Urothelium cell line (cell line): ENCODE results near the gene GNAT1.

Experiments
- DNase-seq: peaks from one replicate; pipeline ENCODE4 v3.0.0; 2011; ENCODE audit warnings: low spot score, mixed read lengths
- FAIRE-seq: peaks from 2 replicates; lab custom pipeline; 2011; peaks lifted over from hg19 to GRCh38; lab: Jason Lieb, UNC

GNAT1 gene

GRCh38 chr3:50174947-50175524, 16.4 kb upstream of the GNAT1 start:
- DNase-seq (no peak), FAIRE-seq (no peak)

GRCh38 chr3:50177346-50177745, 14.1 kb upstream of the GNAT1 start:
- DNase-seq: no peak
- no peak for FAIRE-seq

GRCh38 chr3:50179710-50180109, 11.7 kb upstream of the GNAT1 start:
- FAIRE-seq: no peak

GRCh38 chr3:50181985-50182384, 9.4 kb upstream of the GNAT1 start:
- FAIRE-seq (no peak), DNase-seq (no peak)

More at GRCh38 chr3:50179710-50180109, 11.7 kb upstream of the GNAT1 start:
- no peak for DNase-seq

DNA sequence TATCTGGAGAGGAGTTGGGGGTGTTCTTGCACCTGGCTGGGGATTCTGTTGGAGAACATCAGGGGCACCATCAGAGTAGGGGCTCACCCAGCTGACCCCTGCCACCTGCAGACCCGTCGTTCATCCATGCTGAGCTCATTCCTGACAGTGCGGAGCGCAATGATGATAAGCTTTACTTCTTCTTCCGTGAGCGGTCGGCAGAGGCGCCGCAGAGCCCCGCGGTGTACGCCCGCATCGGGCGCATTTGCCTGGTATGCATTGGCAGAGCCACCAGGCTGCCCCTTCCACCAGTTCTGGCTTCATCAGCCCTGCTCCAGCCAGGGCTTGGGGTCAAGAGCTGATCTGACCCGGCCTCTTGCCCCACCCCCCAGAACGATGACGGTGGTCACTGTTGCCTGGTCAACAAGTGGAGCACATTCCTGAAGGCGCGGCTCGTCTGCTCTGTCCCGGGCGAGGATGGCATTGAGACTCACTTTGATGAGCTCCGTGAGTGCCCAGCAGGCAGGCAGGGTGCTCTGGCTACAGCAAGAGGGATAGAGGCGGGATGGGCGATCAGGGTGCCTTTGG, 8.8 kb upstream of the GNAT1 start:
- DNase-seq (no peak), FAIRE-seq (no peak)

DNA sequence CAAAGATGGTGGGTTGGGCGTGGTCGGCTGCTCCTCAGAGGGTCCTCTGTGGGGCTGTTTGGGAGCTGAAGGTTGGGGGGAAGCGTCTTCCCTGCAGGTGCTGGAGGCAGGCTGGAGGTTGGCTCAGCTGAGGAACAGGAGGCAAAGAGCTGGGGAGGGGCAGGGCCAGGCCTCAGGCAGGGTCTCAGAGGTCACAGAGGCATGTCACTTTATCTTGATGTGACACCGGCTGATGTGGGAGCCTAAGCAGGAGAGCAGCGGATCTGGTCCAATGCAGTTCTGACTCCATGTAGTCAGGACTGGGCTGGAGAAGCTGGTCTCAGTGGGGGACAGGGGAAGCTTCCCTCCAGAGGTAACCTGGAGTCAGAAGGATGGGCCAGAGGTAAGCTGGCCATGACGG, 7.7 kb upstream of the GNAT1 start:
- DNase-seq: no peak
- no peak for FAIRE-seq

GRCh38 chr3:50184242-50184978, 7.0 kb upstream of the GNAT1 start:
- FAIRE-seq (no peak), DNase-seq (no peak)

DNA sequence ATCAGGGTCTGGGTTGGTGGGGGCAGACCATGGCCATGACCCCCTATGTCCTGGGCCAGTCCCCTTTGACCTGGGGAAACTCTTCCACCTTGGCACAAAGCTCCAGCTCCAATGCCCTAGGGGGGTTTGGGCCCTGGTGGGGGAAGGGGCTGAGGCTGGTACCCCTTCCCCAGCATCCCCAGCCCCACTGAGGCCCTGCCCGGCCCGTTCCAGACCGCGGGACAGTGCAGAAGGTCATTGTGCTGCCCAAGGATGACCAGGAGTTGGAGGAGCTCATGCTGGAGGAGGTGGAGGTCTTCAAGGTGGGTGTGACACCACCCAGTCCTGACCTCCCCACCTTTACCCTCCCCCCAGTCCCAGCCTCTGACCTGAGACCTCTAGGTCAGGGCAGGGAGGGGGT, 6.2 kb upstream of the GNAT1 start:
- DNase-seq (no peak), FAIRE-seq (no peak)

GRCh38 chr3:50186096-50186495, 5.3 kb upstream of the GNAT1 start:
- FAIRE-seq: no peak
- DNase-seq: no peak

GRCh38 chr3:50187750-50188149, 3.7 kb upstream of the GNAT1 start:
- FAIRE-seq: no peak
- DNase-seq: no peak

DNA sequence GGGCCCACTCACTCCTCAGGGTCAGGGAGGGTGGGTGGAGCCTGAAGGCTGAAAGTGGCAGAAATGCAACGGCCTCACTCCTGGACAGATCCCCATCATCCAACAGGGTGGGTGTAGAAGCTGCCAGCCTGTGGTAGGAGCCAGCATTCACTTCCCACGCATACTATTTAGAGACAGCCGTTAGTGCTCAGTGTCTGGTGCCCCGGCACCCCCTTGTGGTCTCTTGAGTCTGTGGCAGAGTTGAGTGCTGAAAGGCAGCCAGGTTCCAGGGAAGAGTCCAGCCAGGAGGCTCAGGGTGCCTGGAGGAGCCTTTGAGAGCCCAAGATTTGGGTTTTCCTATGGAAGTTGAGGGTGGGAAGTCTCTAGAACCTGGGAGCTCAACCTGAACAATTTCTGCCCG, 2.1 kb upstream of the GNAT1 start:
- FAIRE-seq (no peak), DNase-seq (peak; percentile 73)

DNA sequence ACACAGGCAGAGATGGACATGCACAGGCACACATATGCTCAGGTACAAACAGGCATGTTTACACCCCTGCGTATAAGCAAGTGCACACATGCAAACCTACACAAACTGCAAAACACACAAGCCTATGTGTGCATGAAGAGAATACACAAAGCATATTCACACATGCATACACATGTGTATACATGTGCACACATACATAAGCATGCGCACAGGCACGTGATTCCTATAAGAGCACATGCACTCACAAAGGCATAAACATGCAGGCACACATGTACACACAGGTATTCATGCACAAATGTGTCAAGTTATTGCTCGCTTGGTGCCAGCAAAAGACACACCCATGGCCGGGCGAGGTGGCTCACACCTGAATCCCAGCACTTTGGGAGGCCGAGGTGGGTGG, 1.4 kb upstream of the GNAT1 start:
- DNase-seq (no peak), FAIRE-seq (peak; percentile 88)

DNA sequence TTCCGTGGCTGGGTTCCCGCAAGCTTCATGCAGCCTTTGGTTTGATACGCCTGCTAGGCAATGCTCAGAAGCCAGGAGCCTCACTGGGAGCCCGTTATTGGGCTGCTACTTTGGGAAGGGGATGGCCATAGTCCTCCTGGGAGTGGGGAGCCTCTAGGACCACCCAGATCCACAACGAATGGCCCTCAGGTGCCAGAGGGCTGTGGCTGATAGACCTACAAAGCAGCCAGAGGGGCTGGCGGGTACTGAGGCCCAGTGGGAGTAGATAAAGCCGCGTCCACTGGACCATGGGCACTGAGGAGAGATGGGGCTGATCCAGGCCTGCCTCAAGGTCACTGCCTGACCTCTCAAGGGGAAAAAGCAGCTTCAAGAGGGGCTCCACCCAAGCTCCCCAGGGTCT, 714 bp downstream of the GNAT1 start:
- no peak for FAIRE-seq
- no peak for DNase-seq

- FAIRE-seq (no peak), DNase-seq (peak; percentile 75)
These were observed 1.3 kb downstream of the GNAT1 start for GRCh38 chr3:50192689-50193141.

- FAIRE-seq (no peak), DNase-seq (no peak)
These were observed 1.9 kb downstream of the GNAT1 start for GRCh38 chr3:50193286-50193685.

- no peak for DNase-seq
- FAIRE-seq: no peak
These were observed 2.3 kb downstream of the GNAT1 start for GRCh38 chr3:50193746-50194127.

GRCh38 chr3:50194128-50194902, 2.9 kb downstream of the GNAT1 start:
- FAIRE-seq: no peak
- peak; percentile 65 for DNase-seq

DNA sequence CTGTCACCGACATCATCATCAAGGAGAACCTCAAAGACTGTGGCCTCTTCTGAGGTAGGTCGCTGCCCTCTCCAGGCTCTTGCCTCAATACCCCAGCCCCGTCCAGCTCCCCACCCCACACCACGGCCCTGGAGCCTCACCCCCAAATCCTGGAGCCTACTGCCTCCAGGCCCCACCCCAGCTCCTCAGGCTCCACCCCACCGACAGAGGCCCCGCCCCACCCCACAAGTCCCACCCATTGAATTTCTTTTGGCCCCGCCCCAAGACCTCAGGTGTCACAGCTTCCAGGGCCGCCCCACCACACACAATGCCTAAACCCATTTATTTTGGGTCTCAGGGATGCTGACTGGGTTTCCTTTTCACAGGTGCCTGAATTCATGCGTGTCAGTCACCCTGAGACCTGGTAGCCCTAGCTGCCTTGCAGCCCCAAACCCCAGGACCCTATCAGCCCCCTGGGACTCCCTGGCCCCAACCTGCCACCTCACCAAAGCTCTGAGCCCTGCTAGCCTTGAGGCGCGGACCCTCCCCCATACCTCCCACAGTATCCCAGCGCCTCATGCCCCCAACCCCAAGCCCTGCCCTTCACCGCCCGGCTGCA, 3.6 kb downstream of the GNAT1 start:
- peak; percentile 50 for DNase-seq
- FAIRE-seq: no peak

GRCh38 chr3:50195501-50196252, 4.3 kb downstream of the GNAT1 start:
- FAIRE-seq (peak; percentile 23), DNase-seq (no peak)

DNA sequence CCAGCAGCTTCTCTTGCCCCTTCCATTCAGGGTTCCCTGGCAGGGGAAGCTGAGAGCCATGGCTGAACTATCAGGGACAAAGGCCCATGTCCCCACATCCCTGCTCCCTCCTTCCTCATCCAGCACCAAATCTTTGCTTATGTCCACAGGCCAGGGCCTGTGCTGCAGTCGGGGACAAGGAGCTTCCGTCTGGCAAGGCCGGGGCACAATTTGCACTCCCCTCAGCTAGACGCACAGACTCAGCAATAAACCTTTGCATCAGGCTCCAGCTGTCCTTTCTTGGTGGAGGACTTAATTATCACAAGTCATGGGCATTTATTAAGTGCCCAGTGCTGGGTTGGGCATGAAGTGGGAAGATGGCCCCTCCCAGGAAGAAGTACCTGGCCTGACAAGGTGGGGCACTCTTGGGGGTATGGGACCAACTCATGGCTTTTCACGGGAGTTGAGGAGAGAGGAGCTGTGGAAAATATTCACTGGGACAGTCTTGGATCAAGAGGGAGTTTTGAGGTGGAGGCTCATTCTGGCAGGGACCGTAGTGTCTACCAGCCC, 4.9 kb downstream of the GNAT1 start:
- FAIRE-seq (no peak), DNase-seq (no peak)
